Esophagus muscularis mucosa (tissue), 4 donors: Measurements from ENCODE around the gene SUGP1.

Experiments used
- EP300 ChIP-seq: sonication (generic); formaldehyde crosslinking; IDR thresholded peaks from one replicate; pipeline ENCODE4 v1.6.1; 2017; ENCODE audit warnings: antibody characterized with exemption
- POLR2A ChIP-seq: fragments of 450-650 bp; IDR thresholded peaks from one replicate; pipeline ENCODE4 v1.6.1; 2017; ENCODE audit warnings: antibody characterized with exemption, moderate library complexity, mild to moderate bottlenecking, low read depth
- POLR2AphosphoS5 ChIP-seq, 2 donors: sonication (generic); formaldehyde crosslinking; IDR thresholded peaks; one replicate each; pipeline ENCODE4 v1.6.1; 2017; ENCODE audit warnings: antibody characterized with exemption in 2 of 2
- TF ChIP-seq, protein P1 (sequence below), 3 experiments: fragments of 200-600 bp in 2 of 3; fragments of 450-650 bp in 1 of 3; sonication (generic) in 2 of 3; IDR thresholded peaks; one replicate each; pipeline ENCODE4 v1.5.1; 2017 to 2019; ENCODE audit warnings: antibody characterized with exemption in 3 of 3, mild to moderate bottlenecking in 2 of 3, moderate library complexity in 1 of 3

DNA sequence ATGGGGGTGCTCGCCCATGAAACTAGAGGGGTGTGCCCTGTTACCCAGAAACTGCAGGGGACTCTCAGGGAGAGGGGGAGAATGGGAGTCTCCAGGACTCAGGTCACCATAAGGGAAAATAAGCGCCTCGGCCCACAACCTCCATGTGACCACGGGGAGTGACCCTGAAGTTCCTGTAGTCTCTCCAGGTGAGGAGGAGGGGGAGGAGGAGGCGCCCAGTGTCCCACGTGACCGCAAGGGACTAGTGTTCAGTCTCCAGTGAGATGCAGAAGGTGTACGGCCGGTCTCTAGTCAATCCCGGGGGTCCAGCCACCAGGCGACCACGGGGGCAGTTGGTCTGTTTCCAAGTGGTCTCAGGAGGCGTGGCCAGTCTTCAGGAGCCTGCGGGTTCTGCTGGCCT lies 63.2 kb downstream of the SUGP1 start:
- TF ChIP-seq, protein P1, sequence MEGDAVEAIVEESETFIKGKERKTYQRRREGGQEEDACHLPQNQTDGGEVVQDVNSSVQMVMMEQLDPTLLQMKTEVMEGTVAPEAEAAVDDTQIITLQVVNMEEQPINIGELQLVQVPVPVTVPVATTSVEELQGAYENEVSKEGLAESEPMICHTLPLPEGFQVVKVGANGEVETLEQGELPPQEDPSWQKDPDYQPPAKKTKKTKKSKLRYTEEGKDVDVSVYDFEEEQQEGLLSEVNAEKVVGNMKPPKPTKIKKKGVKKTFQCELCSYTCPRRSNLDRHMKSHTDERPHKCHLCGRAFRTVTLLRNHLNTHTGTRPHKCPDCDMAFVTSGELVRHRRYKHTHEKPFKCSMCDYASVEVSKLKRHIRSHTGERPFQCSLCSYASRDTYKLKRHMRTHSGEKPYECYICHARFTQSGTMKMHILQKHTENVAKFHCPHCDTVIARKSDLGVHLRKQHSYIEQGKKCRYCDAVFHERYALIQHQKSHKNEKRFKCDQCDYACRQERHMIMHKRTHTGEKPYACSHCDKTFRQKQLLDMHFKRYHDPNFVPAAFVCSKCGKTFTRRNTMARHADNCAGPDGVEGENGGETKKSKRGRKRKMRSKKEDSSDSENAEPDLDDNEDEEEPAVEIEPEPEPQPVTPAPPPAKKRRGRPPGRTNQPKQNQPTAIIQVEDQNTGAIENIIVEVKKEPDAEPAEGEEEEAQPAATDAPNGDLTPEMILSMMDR (IDR thresholded peaks at IDR 0.05): no peak
- no peak for TF ChIP-seq POLR2A
- TF ChIP-seq EP300: no peak
- TF ChIP-seq POLR2AphosphoS5 (IDR thresholded peaks at IDR 0.05): no peak
